ENCODE measurements around the gene EAF1. TPM values are rescaled to one million over a fixed set of nuclear protein-coding genes. Genes with fewer than 3 reads are reported as not detected.
A peak's percentile ranks its signal among the peaks of the same experiment; 100 is the strongest.

The EAF1 gene
- total RNA-seq: 5.2 TPM

GRCh38 chr3:15427182-15427880 is at the start of gene EAF1, which contains the start of gene METTL6:
Gene EAF1, plus strand, starts transcription at chr3:15427598. Its CDS starts 182 bp downstream, at chr3:15427780.
Gene METTL6, minus strand, starts transcription at chr3:15427544. Its CDS starts 1,033 bp downstream, at chr3:15426511.
- peak; percentile 31 to 91 for DNase-seq (ENCODE audit: low spot score in 2 of 2)
- H3K36me3 ChIP-seq: peaks cover 3 to 30% of the 10 kb centered on the region in 2 donors
- peak within 1 kb of the TSS; percentile 78 to 93 for H3K4me3 ChIP-seq
- peaks cover 5 to 10% of the 10 kb centered on the region in 2 donors for H3K4me1 ChIP-seq
- H3K27ac ChIP-seq: peak within 1 kb of the TSS; percentile 86 to 90
- no peaks in the 10 kb centered on the region for H3K9me3 ChIP-seq
- no peaks in the 10 kb centered on the region for H3K27me3 ChIP-seq
- intact Hi-C loops (cut with DNase I): loop anchor here (5.0 kb wide), 1 partner anchor 220 kb away; the partner anchor contains the start of gene CAPN7
- peak in 2 of 3 experiments; percentile 12 to 22 for TF ChIP-seq CTCF (IDR thresholded peaks at IDR 0.05)

- Histone ChIP-seq H3K27me3 (no peaks in the 10 kb centered on the region), H3K4me3 (no peak overlapping the region), H3K36me3 (no peaks in the 10 kb centered on the region), H3K27ac (peak overlapping the region; percentile 61 to 66), H3K9me3 (no peaks in the 10 kb centered on the region), H3K4me1 (peaks cover 0 to 2% of the 10 kb centered on the region in 2 donors)
- peak; percentile 89 to 98 for DNase-seq (ENCODE audit: low spot score in 2 of 2)
- intact Hi-C loops (cut with DNase I): loop anchor here (1.0 to 10.0 kb wide), 6 partner anchors 46 to 726 kb away; partner anchors contain the start of genes CCDC174, NR2C2 and SH3BP5
- TF ChIP-seq CTCF (IDR thresholded peaks at IDR 0.05): peak; percentile 81 to 96 (median 85)
Observed at GRCh38 chr3:15377961-15378791, 49.2 kb upstream of the EAF1 start.

GRCh38 chr3:15380980-15381890 is 46.2 kb upstream of the EAF1 start:
- DNase-seq (ENCODE audit: low spot score in 2 of 2): peak in 1 of 2 donors; percentile 38
- H3K27ac ChIP-seq: no peak overlapping the region
- H3K4me3 ChIP-seq: no peak overlapping the region
- H3K36me3 ChIP-seq: no peaks in the 10 kb centered on the region
- intact Hi-C loops (cut with DNase I): no loop called here
- no peaks in the 10 kb centered on the region for H3K9me3 ChIP-seq
- peaks cover 0 to 2% of the 10 kb centered on the region in 2 donors for H3K4me1 ChIP-seq
- no peaks in the 10 kb centered on the region for H3K27me3 ChIP-seq
- TF ChIP-seq CTCF (IDR thresholded peaks at IDR 0.05): no peak

GRCh38 chr3:15382405-15382923 is 44.9 kb upstream of the EAF1 start:
- DNase-seq (ENCODE audit: low spot score in 2 of 2): peak in 1 of 2 donors; percentile 21
- Histone ChIP-seq H3K27me3 (no peaks in the 10 kb centered on the region), H3K36me3 (no peaks in the 10 kb centered on the region), H3K4me3 (no peak overlapping the region), H3K9me3 (peaks cover 0 to 4% of the 10 kb centered on the region in 2 donors), H3K4me1 (peaks cover 0 to 2% of the 10 kb centered on the region in 2 donors), H3K27ac (no peak overlapping the region)
- no peak for TF ChIP-seq CTCF (IDR thresholded peaks at IDR 0.05)
- intact Hi-C loops (cut with DNase I): no loop called here
